ENCODE results near the gene CD46.
A peak's percentile ranks its signal among the peaks of the same experiment; 100 is the strongest.
"Not testable (repeated sequence)": the region's sequence is repeated elsewhere in the genome, so short reads cannot be mapped to it uniquely, and the experiment has no call there.

CD46 gene

GRCh38 chr1:207751790-207752455 lies at the start of gene CD46:
TSS of gene CD46 (plus strand) at chr1:207752054. CDS start at chr1:207752213, 159 bp downstream.
- peak; percentile 95 for DNase-seq

DNA sequence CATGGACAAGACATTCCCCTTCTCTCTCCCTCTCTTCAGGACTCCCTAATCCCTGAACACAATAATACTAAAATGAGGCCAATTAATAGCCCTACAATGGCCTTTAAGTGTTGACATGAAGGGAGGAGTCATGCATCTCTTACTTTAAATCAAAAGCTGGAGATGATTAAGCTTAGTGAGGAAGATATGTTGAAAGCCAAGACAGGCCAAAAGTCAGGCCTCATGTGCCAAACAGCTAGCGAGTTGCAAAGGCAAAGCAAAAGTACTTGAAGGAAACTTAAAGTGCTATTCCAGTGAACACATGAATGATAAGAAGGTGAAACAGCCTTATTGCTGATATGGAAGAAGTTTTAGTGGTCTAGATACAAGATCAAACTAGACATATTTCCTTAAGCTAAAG lies 49.5 kb upstream of the CD46 start:
- no peak for DNase-seq

DNA sequence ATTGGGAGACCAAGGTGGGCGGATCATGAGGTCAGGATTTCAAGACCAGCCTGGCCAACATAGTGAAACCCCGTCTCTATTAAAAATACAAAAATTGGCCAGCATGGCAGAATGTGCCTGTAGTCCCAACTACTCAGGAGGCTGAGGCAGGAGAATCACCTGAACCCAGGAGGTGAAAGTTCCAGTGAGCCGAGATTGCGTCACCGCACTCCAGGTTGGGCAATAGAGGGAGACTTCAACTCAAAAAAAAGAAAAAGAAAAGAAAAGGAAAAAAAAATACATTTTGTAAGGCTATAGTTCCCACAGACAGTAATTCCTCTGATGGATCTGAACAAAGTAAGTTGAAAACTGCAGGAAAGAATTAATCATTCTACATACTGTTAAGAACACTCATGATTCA lies 48.1 kb upstream of the CD46 start:
- no peak for DNase-seq

GRCh38 chr1:207708004-207708403 lies 43.9 kb upstream of the CD46 start:
- DNase-seq, result not testable (repeated sequence)

GRCh38 chr1:207711285-207711684 lies 40.6 kb upstream of the CD46 start:
- DNase-seq, result no peak

DNA sequence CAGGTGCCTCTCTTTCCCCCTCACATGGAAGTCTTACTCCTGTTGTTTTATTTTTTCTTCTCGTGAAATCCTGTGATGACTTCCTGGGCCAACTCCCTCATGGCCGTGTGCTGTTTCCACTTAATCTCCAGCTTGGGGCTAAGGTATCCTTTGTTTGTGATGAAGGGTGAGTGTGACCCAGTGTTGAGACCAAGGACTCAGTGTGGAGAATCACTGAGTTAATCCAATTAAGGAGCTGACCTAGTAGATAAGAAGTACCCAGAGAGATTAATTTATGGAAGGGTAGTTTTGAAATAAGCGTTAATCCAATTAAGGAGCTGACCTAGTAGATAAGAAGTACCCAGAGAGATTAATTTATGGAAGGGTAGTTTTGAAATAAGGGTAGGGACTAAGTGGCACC lies 39.2 kb upstream of the CD46 start:
- DNase-seq, result not testable (repeated sequence)

GRCh38 chr1:207713529-207713928 lies 38.3 kb upstream of the CD46 start:
- DNase-seq, result no peak

DNA sequence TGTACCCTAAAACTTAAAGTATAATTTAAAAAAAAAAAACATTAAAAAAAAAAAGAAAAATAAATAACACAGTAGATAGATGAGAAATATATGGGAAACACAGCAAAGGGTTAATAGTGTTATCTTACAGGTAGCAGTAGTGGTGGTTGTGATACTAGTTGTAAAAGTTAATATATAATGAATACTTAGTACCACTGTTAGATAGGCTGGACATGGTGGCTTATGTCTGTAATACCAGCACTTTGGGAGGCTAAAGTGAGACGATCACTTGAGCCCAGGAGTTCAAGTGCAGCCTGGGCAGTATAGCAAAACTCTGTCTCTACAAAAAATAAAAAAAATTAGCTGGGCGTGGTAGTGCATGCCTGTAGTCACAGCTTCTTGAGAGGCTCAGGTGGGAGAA lies 32.6 kb upstream of the CD46 start:
- no peak for DNase-seq

DNA sequence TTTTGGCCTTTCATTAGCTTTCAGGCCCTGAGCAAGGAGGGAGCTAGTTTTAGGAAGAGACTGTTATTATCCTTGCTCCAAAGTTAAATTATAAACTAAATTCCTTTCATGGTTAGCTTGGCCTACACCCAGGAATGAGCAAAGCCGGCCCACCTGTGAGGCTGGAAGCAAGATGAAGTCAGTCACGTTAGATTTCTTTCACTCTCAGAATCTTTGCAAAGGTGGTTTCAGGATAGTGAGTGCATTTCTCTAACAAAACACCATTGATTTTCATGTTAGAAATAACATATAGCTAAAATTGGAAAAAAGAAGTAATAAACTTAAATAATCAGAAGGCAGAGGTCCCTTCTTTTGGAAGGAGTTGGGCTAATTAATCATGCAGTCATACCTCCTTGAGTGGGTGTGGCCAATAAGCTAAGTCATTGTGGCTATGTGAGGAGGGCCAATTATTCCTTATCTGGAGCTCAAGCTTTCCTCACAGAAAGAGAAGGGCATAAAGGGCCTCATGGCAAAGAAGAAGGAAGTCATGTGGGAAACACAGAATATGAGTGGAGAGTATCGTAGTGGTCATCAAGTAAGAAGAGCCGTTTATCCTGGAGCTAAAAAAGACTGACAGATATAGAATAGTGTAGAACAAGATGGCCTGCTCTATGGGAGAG lies 23.5 kb upstream of the CD46 start:
- DNase-seq, result not testable (repeated sequence)

GRCh38 chr1:207737503-207738157 lies 14.2 kb upstream of the CD46 start:
- DNase-seq, result not testable (repeated sequence)

GRCh38 chr1:207738158-207738659 lies 13.6 kb upstream of the CD46 start:
- DNase-seq, result peak; percentile 4

- no peak for DNase-seq
These were observed 11.6 kb upstream of the CD46 start for GRCh38 chr1:207740207-207740606.

- no peak for DNase-seq
These were observed 8.9 kb upstream of the CD46 start for GRCh38 chr1:207742850-207743555.

DNA sequence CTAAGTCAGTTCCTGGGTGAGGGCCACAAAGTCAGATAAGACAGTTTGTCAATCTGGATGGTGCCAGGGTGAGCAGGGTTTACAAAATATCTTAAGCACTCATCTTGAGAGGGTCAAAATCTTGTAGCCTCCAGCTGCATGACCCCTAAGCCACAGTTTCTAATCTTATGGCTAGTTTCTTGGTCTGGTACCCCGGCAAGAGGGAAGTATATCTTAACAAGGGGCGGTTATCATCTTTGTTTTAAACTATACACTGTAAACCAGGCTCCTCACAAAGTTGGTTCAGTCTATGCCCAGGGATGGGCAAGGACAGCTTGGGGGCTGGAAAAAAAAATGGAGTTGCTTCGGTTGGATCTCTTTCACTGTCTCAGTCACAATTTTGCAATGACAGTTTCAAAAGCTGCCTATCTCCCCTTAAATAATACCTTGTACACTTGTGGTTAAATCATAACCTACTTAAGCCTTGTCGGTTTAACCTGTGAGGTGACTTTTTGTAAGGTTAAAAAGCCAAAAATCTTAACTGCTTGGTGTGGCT lies 7.8 kb upstream of the CD46 start:
- no peak for DNase-seq

DNA sequence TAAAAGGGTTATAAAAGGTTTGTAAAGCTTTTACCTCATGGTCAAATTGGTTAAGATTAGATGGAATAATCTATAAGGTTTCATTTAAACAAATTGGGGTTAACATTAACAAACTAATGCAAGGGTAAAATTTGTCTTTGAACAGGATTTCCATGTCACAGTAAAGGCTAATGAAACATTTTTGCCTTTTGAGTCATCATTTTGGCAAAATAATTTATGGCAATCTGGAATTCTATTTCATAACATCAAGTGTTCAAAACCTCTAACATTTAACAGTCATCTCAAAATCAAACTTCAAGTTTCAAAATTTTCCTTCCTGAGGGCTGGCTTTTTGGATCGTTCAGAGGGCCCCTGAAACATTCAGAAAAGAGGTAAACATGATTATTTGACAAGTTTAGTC lies 6.6 kb upstream of the CD46 start:
- no peak for DNase-seq

GRCh38 chr1:207745839-207746767 lies 5.8 kb upstream of the CD46 start:
- no peak for DNase-seq

DNA sequence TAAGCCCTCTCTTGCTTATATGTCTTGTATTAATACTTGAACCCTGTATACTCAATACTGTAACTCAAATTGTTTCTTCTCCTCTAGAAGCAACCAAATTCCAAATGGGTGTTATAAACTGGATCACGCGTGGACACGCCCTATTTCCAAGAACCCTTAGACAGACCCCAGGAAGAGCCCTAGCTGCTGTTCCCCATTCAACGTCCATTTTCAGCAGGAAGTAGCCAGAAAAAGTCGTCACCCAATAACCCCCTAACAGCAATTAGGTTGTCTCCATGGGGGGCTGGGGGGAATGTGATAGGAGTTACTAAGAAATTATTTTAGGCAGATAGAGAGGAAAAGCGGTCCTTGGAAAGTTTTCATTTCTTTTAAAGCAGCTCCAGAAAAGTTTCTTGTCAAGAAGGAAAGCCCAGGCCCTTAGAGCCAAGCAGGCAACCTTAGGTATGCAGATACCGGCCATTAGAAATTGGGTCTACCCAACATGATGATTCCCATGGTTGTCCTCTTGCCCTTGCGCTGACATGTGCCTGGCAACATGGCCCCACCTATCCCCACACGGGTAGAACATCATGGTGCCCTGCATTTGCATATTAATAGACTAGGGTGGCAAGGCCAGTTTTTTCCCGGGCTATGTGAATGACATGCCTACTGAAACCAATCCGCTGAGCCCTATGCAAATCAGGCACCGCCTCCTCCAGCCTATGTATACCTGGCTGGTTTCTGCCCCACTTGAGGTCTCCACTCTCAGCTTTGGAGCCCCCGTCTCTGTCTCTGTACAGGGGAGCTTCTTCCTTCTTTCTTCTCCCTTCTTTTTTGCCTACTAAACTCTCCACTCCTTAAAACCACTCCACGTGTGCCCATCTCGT lies 4.0 kb upstream of the CD46 start:
- DNase-seq, result no peak

DNA sequence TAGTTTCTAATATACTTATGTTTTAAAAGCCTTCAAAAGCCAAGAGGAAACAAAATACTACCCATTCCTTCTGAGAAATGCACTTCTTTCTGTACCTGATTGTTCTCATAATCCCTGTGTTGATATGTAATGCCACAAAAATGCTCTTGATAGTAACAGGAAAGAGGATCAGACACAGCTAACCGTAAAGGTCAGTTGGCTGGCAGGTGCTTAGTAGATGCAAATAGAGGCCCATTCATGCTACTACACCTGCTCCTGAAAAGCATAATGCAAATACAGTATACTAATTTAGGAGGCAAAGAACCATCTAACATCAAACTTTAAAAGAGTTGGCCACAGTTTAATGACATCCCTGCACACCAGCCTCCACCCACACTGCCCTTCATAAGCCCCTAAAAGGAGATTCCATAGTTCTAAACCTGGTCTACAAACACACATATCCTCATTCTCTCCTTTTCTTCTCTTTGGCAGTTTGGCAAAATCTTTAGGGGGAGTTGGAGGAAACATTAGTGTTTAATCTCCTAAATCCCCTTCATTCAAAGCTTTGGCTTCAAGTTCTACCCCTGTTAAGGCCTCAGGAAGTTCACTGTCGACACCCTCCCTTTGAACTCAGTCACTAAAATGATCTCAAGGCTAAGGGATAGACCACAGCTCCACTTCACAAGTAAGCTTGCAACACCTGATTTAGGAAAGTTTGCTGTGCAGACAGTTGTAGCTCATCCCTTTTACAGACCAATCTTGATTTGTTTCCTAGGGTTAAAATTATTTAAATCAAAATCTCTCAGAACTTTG lies 2.9 kb upstream of the CD46 start:
- peak; percentile 34 for DNase-seq

GRCh38 chr1:207750631-207751305 lies 1.1 kb upstream of the CD46 start:
- DNase-seq, result no peak

DNA sequence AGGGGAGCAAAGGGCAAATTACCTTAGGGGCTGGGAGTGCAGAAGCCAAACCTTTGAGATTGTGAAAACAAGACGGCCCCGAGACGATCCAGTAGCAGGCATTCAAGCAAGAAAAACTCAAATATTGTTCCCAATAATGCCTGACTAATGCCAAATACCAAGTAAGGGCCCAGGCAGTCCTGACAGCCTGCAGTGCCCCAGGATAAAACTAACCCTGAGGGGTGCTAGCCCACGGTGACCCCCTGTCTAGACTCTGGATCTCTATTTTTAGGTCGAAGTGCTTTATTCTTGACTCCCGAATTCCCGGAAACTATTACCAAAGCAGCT lies 428 bp upstream of the CD46 start:
- DNase-seq, result not testable (repeated sequence)
